Measurements from ENCODE around the gene TBCEL.

- TF ChIP-seq, protein P1, sequence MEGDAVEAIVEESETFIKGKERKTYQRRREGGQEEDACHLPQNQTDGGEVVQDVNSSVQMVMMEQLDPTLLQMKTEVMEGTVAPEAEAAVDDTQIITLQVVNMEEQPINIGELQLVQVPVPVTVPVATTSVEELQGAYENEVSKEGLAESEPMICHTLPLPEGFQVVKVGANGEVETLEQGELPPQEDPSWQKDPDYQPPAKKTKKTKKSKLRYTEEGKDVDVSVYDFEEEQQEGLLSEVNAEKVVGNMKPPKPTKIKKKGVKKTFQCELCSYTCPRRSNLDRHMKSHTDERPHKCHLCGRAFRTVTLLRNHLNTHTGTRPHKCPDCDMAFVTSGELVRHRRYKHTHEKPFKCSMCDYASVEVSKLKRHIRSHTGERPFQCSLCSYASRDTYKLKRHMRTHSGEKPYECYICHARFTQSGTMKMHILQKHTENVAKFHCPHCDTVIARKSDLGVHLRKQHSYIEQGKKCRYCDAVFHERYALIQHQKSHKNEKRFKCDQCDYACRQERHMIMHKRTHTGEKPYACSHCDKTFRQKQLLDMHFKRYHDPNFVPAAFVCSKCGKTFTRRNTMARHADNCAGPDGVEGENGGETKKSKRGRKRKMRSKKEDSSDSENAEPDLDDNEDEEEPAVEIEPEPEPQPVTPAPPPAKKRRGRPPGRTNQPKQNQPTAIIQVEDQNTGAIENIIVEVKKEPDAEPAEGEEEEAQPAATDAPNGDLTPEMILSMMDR (IDR thresholded peaks at IDR 0.05) = no peak
- TF ChIP-seq POLR2A (IDR thresholded peaks at IDR 0.05) = no peak
Measured at GRCh38 chr11:121109471-121109870, 85.6 kb downstream of the TBCEL start.
